Measurements from ENCODE around the gene KCNN3.

- TF ChIP-seq CTCF (conservative IDR thresholded peaks at IDR 0.05; ENCODE audit: low read depth, low read length) (no peak), EZH2 (IDR thresholded peaks at IDR 0.05; ENCODE audit: low read length, unreplicated experiment) (no peak)
These were observed 183.6 kb downstream of the KCNN3 start for GRCh38 chr1:154686507-154686906.
